Kidney epithelial cell (primary cell): ENCODE results near the gene REV3L. TPM values are rescaled to one million over a fixed set of nuclear protein-coding genes. Genes with fewer than 3 reads are reported as not detected.
A peak's percentile ranks its signal among the peaks of the same experiment; 100 is the strongest.

ENCODE experiments used
- DNase-seq: peaks from one replicate; pipeline ENCODE4 v3.0.0-alpha.2; 2010; ENCODE audit warnings: low read depth
- H3K27me3 ChIP-seq: 2 replicates; pipeline ENCODE4 v1.6.0; 2011; ENCODE audit warnings: low read length; ENCODE audit not compliant: control insufficient read depth, insufficient read depth
- H3K36me3 ChIP-seq: 2 replicates; pipeline ENCODE4 v1.5.1; 2011; ENCODE audit warnings: low read length; ENCODE audit not compliant: control insufficient read depth, insufficient read depth
- H3K4me3 ChIP-seq: 2 replicates; pipeline ENCODE4 v1.5.1; 2011; ENCODE audit warnings: low read depth, mild to moderate bottlenecking, control low read depth, low read length
- CTCF ChIP-seq: IDR thresholded peaks from 2 replicates; pipeline ENCODE4 v1.5.1; 2011; ENCODE audit warnings: mild to moderate bottlenecking, moderate library complexity, low read length, control low read depth, inconsistent platforms; ENCODE audit not compliant: insufficient read depth, poor library complexity, severe bottlenecking
- total RNA-seq: library from RNA; depleted of rRNA; stranded (reverse); fragments of >200 nt; gene quantifications from 2 replicates; pipeline ENCODE4 v1.2.3, GENCODE V29; 2015

REV3L gene
- total RNA-seq, 1 donor from 2014 or later = 35.7 TPM

- no peak for TF ChIP-seq CTCF
- Histone ChIP-seq H3K27me3 (no peaks in the 10 kb centered on the region), H3K36me3 (no peaks in the 10 kb centered on the region), H3K4me3 (peak overlapping the region; percentile 90)
- DNase-seq = no peak
Measured at GRCh38 chr6:111482188-111482958, 645 bp downstream of the REV3L start.

DNA sequence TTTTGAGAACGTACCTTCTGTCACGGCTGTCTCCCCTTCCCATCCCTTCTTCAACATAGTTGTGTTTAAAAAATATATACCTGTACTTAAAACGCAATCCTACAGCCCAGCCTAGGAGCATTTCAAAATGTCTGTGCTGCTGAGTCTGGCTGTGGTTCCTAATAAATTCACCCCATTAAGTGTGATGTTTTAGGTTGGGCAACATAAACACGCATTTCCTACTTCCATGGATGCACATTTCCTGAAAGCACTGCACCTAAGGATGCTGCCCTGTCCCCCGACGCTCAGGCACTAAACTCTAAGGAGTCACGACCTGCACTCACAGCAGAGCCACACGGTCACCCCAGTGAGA lies 1.2 kb downstream of the REV3L start:
- no peaks in the 10 kb centered on the region for H3K27me3 ChIP-seq
- no peak for DNase-seq
- H3K36me3 ChIP-seq = no peaks in the 10 kb centered on the region
- peak overlapping the region; percentile 90 for H3K4me3 ChIP-seq
- TF ChIP-seq CTCF = no peak

DNA sequence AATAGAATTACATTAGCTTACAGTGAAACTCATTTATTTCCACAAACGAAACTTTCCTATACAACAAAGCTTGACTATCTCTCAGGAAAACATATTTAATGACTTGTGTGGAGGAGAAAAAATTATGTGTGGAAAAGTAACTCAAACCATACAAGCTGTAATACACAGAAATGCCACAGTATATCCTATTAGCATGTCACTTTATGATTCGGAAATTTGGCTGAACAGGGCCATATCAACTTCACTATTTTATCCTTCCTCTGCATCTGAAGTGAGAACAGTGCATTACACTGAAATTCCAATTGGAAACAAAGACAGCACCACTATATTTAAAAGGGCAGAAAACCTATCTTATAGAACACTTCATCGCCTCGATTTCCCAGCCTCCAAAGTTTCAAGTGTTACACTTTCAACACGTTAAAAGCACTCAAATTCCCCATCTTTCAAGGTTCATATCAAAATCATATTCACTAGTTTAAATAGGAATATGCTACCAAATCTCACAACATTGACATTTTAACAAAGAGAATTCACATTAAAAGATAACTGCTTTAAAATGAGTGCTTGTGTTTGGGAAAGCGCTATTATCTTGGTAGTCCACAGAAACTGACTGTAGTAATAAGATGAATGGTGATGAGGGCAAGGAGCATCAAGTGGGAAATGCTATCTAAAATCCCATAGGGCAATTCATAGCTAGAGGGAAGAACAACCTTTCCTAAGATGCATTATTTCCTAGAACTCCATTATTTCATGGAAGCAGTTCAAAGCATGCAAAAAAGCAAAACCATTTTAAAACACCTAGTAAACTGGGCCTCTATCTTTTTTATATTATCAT lies 1.8 kb downstream of the REV3L start:
- TF ChIP-seq CTCF = no peak
- Histone ChIP-seq H3K36me3 (no peaks in the 10 kb centered on the region), H3K27me3 (no peaks in the 10 kb centered on the region), H3K4me3 (peak overlapping the region; percentile 90)
- DNase-seq = no peak

DNA sequence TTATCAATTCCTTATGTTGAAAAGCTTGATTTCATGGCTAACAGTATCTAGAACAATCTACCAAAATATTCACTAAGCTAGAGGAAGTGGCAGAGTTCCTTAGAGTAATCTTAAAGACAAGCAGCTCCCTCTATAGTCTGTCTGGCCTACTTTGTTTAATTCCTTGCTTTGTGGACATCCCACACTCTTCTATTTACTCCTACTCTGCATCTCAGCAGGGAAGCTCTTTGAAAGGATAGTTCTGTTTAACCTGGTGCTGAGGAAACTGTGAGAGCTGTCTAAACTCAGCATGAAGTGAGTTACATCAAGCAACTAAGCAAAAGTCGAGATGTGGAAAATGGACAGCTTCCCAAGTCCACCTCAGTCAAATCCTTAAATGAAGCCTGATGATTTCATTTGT lies 4.3 kb downstream of the REV3L start:
- no peaks in the 10 kb centered on the region for H3K36me3 ChIP-seq
- no peaks in the 10 kb centered on the region for H3K27me3 ChIP-seq
- TF ChIP-seq CTCF = peak; percentile 39
- DNase-seq = no peak
- no peak overlapping the region for H3K4me3 ChIP-seq

GRCh38 chr6:111478064-111478476 lies 4.9 kb downstream of the REV3L start:
- Histone ChIP-seq H3K4me3 (no peak overlapping the region), H3K36me3 (no peaks in the 10 kb centered on the region), H3K27me3 (no peaks in the 10 kb centered on the region)
- no peak for DNase-seq
- no peak for TF ChIP-seq CTCF
